Measurements from ENCODE around the gene CCDC9B.

The CCDC9B gene

GRCh38 chr15:40365624-40366456 is 25.1 kb upstream of the CCDC9B start:
- no peak for DNase-seq (ENCODE audit: low spot score)

- DNase-seq (ENCODE audit: low spot score) = no peak
Measured at GRCh38 chr15:40365016-40365415, 24.3 kb upstream of the CCDC9B start.

GRCh38 chr15:40364251-40364650 is 23.5 kb upstream of the CCDC9B start:
- DNase-seq (ENCODE audit: low spot score) = no peak

GRCh38 chr15:40363611-40364010 is 22.9 kb upstream of the CCDC9B start:
- DNase-seq (ENCODE audit: low spot score) = no peak

GRCh38 chr15:40361640-40362039 is 20.9 kb upstream of the CCDC9B start:
- no peak for DNase-seq (ENCODE audit: low spot score)

GRCh38 chr15:40360015-40360414 is 19.3 kb upstream of the CCDC9B start:
- no peak for DNase-seq (ENCODE audit: low spot score)

GRCh38 chr15:40358471-40359353 is 18.0 kb upstream of the CCDC9B start:
- DNase-seq (ENCODE audit: low spot score) = no peak

GRCh38 chr15:40357723-40358470 is 17.2 kb upstream of the CCDC9B start, which contains the start of gene DISP2:
Gene DISP2, plus strand, starts transcription at chr15:40358219. Its CDS starts 103 bp downstream, at chr15:40358322.
- DNase-seq (ENCODE audit: low spot score) = peak; percentile 100

GRCh38 chr15:40357246-40357645 is 16.5 kb upstream of the CCDC9B start:
- no peak for DNase-seq (ENCODE audit: low spot score)

GRCh38 chr15:40355976-40356585 is 15.3 kb upstream of the CCDC9B start:
- no peak for DNase-seq (ENCODE audit: low spot score)

GRCh38 chr15:40354408-40355171 is 13.9 kb upstream of the CCDC9B start:
- DNase-seq (ENCODE audit: low spot score) = peak; percentile 66

- DNase-seq (ENCODE audit: low spot score) = no peak
Measured at GRCh38 chr15:40353697-40354096, 13.0 kb upstream of the CCDC9B start.

GRCh38 chr15:40352281-40352901 is 11.7 kb upstream of the CCDC9B start:
- DNase-seq (ENCODE audit: low spot score) = no peak

GRCh38 chr15:40349163-40349562 is 8.4 kb upstream of the CCDC9B start:
- DNase-seq (ENCODE audit: low spot score) = no peak

GRCh38 chr15:40348474-40348870 is 7.7 kb upstream of the CCDC9B start:
- DNase-seq (ENCODE audit: low spot score) = no peak

- DNase-seq (ENCODE audit: low spot score) = no peak
Measured at GRCh38 chr15:40347559-40348473, 7.1 kb upstream of the CCDC9B start.

GRCh38 chr15:40346579-40347558 is 6.1 kb upstream of the CCDC9B start:
- DNase-seq (ENCODE audit: low spot score) = no peak
